Peyer's patch (tissue), 4 donors: ENCODE measurements around the gene ARF1.

ENCODE experiments used
- CTCF ChIP-seq, 6 experiments: fragments of 450-650 bp in 4 of 6; fragments of 200-600 bp in 2 of 6; sonication (generic) in 1 of 6; IDR thresholded peaks; one replicate each; pipeline ENCODE4 v1.5.1; 2017 to 2019; ENCODE audit warnings: antibody characterized with exemption in 6 of 6, mild to moderate bottlenecking in 3 of 6, moderate library complexity in 1 of 6
- POLR2A ChIP-seq, 2 donors: fragments of 450-650 bp; IDR thresholded peaks; one replicate each; pipeline ENCODE4 v1.5.1; 2017; ENCODE audit warnings: antibody characterized with exemption in 2 of 2, mild to moderate bottlenecking in 2 of 2, moderate library complexity in 2 of 2

- TF ChIP-seq CTCF (IDR thresholded peaks at IDR 0.05) (no peak), POLR2A (IDR thresholded peaks at IDR 0.05) (no peak)
Observed at GRCh38 chr1:228066416-228066815, 16.1 kb upstream of the ARF1 start.
